Caki2 (cell line): ENCODE results near the gene PARVG. TPM values are rescaled to one million over a fixed set of nuclear protein-coding genes. Genes with fewer than 3 reads are reported as not detected.
"Not testable (repeated sequence)": the region's sequence is repeated elsewhere in the genome, so short reads cannot be mapped to it uniquely, and the experiment has no call there.

Experiments
- DNase-seq: peaks from one replicate; pipeline ENCODE4 v3.0.0-alpha.2; 2015; ENCODE audit warnings: low read depth
- in situ Hi-C: cut with HindIII; loops from 2 replicates; pipeline ENCODE4 v1.10.0; 2016; ENCODE audit warnings: low sequenced_read_pairs, low pct_unique_long_range_greater_than_20kb, mixed read lengths
- total RNA-seq: library from RNA; depleted of rRNA; stranded (reverse); fragments of >200 nt; shearing (Covaris generic); gene quantifications from 2 replicates; pipeline ENCODE4 v1.2.3, GENCODE V29; 2014; ENCODE audit warnings: low replicate concordance

The PARVG gene
- total RNA-seq, 1 experiment from 2014 or later, result not detected

DNA sequence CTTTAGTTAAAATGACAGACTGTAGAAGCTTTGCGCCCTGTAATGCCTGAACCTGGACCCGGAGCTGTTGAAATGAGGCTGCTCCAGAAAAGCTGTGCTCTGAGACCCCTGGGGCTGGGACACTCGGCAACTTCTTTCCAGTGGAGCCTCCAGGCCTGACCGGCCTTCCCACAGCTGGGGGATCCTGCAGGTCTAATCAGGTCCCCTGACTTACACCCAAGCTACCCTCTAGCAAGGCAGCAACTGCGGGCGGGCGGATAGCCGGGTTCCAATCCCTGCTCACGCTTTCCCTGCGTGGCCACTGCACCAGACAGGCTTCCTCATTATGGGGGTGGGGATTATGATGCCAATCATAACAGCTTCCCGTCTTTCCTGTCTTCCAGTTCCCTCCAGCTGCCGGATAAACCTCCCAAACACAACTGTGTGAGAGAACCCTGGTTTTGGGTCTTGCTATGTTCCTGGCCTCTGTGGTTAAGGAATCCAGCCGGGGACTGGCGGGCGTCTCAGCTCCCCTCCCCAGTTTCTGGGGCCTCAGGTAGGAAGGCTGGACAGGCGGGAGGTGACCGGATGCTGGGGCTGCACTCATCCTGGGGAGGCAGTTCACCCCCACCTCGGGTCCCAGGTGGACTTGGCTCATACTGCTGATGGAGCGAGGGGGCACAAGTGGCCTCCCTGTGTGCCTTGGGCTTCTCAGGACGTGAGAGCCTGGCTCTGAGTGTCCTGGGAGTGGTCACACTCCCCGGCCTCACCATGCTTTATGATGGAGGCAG, 38.6 kb downstream of the PARVG start:
- in situ Hi-C loops, result no loop called here
- no peak for DNase-seq

DNA sequence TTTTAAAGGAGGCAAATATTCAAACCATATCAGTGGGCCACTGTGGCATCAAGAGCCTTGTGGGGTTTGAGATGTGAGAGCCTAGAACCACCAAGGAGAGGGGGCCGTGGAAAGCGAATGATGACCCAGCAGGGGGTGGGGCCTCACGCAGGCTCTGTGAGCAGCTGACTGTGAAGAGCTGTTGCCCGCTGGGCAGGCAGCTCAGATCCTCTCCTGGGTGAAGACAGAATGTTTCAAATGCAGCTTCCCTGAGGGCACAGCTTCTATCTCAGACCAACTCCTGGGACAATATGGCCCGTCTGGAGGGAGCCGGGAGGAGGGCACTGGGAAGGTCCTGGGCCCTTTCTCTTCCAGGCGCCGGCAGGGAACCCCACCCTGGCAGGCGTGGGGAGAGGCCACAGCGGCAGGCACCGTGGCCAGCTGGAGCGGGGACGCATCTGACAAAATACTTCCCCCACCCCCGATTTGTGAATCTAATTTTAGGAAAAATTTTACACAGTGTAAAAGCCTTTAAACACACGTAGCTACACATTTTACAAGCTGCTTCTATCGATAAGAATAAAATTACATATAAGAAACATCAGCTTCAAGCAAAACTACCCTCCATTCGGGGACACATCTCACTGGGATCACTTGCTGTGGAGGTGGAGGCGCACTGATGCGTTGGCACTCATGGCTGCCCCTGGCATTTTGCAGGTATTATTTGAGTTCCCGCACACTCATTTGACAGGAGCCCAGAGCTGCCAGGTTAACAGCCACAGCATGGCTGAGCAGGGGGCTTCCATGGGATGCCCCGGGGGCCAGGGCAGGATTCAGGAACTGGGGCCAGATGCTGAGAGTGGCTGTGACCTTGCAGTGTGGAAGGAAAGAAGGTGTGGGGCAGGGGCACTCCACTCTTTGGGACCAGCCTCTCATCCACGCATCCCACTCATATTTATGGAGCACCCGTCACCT, 40.3 kb downstream of the PARVG start:
- in situ Hi-C loops, result no loop called here
- no peak for DNase-seq

DNA sequence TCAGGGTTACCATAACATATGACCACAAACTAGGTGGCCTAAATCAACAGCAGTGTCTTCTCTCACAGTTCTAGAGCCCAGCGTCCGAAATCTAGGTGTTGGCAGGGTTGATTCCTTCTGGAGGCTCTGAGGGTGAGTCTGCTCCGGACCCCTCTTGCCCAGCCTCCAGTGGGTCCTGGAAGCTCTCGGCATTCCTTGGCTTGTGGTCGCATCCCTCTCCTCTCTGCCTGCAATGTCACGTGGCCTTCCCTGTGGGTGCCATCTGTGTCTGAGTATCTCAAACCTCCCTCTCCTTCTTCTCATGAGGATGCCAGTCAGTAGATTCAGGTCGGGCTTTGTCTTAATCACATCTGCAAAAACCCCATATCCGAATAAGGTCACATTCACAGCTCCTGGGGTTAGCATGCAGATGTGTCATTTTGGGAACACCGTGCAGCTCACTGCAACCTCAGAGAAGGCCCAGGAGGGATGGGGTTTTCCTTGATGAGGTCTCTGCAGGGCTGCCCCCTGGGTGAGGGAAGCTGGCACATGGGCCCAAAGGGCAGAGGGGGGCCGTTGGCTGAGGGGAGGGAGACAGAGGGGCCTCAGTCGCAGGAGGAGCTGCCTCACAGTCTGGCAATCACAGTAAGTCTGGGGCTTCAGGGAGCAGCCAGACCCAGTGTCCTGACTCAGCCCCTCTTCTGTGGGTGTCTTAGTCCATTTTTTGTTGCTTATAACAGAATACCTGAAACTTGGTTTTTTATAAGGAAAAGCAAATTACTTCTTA, 41.2 kb downstream of the PARVG start:
- no peak for DNase-seq
- in situ Hi-C loops, result no loop called here

DNA sequence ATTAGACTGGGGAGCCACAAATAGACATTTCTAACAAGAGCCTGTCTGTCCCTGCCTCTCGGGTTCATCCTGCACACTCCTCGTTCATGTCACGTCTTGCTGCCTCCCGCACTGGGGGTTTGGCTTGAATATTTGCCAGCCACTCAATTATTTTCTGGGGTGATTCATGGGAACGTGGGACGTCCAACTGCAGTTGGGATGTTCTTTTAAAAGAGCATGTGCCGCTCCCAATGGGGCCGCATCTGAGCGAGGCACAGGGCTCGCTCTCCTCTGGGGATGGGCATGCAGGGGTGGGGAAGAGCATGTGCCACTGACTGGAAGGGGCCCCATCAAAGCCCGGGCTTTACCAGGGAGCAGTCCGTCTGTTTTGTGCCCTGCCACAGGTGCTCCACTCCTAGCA, 43.4 kb downstream of the PARVG start:
- DNase-seq, result no peak
- in situ Hi-C loops, result no loop called here

DNA sequence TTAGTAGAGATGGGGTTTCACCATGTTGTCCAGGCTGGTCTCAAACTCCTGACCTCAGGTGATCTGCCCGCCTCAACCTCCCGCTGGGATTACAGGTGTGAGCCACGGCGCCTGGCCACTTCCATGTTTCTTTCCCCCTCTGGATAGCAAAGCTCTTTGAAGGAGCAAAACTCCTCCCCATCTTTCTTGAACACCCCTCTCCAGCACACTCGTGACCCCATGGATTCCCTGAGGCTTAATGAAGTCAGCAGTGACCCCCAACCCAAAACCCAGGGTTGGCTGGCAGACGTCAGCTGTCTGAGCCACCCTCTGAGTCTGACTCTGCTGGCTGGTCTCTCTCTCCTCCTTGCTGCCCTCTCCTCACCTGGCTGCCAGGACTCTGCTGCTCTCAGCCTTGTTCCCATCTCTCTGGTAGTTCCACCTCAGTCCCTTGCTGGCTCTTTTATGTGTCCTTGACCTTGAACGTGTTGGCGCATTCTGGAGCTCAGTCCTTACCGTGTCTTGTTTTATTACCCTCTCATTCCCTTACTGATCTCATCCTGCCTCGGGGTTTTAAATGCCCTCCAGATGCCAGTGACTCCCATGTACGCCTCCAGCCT, 44.5 kb downstream of the PARVG start:
- in situ Hi-C loops, result no loop called here
- DNase-seq, result no peak

DNA sequence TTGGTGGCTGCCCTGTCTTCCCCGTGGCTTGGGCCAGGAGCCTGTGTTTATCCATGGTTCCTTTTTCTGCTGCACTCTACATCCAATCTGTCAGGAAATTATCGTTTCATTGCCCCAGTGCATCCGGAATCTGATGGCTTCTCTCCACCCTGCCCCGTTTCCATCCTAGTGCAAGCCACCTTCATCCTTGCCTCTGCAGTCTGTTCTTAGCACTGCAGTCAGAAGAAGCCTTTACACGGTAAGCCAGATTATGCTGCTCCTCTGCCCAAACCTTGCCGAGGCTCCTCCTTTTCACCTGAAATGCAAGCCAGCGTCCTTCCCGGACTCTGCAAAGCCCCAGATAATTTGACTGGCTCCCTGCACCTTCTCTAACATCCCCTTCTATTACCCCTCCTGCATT, 45.1 kb downstream of the PARVG start:
- in situ Hi-C loops, result no loop called here
- no peak for DNase-seq

DNA sequence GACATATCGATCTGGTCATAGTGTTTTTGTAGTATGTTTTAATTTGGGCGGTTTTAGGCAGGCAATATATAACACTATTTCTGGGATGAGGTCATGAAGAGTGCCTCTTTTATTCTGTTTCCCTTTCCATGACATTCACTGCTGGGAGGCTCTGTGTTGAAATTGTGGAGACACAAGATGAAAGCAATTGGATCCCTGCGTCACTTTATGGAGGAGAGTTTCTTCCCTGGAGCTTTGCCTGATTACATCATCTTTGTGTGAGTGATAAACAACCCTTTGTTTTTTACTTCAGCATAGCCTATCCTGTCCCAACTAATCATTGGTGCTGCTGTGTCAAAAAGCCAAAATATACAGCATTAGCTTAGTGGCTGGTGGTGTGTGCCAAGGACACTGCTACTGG, 48.6 kb downstream of the PARVG start:
- in situ Hi-C loops, result no loop called here
- DNase-seq, result no peak

DNA sequence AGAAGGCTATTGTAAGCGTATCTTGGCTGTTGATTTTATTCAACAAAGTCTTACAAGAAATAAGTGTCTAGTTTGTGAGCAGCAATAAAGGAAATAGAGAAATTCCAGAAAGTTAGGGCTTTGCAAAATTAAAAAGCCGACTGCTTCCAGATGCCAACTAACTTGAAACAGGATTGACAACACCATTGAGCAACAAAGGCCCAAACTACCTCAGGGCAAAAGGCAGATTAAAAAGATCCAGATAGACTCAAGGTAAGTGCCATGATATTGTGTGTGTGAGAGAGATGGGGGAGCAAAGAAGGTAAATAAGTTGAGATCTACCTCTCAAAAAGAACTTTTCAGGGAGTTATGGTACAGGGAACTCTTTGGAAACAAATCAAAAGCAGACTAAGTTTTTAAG, 49.1 kb downstream of the PARVG start:
- DNase-seq, result no peak
- in situ Hi-C loops, result no loop called here

DNA sequence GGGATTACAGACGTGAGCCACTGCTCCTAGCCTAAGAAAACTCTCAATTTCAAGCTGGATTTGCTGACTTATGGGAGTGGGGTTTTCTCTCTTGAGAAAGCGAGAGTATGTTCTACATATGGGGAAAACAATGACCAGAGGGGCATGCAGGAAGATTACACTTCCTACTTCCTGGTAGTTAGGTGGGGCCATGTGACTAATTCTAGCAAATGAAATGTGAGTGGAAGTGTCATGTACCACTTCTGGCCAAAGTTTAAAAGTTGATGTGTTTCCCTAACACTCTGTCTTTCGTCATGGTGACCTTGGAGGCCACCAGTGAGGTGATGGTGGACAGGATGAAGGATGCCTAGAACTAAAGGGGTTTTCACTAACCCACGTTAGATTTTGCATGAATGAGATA, 50.5 kb downstream of the PARVG start:
- no peak for DNase-seq
- in situ Hi-C loops, result no loop called here

DNA sequence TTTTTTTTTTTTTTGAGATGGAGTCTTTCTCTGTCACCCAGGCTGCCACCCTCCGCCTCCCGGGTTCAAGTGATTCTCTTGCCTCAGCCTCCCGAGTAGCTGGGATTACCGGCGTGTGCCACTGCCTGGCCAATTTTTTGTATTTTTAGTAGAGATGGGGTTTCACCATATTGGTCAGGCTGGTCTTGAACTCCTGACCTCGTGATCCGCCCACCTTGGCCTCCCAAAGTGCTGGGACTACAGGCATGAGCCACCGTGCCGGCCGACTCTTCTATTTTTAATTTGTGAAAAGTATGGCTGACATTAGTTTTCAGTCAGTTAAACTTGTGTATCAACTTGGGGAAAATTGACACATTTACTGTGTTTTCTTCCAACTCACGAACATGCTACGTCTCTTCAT, 53.6 kb downstream of the PARVG start:
- DNase-seq, in situ Hi-C loops: not testable (repeated sequence)

DNA sequence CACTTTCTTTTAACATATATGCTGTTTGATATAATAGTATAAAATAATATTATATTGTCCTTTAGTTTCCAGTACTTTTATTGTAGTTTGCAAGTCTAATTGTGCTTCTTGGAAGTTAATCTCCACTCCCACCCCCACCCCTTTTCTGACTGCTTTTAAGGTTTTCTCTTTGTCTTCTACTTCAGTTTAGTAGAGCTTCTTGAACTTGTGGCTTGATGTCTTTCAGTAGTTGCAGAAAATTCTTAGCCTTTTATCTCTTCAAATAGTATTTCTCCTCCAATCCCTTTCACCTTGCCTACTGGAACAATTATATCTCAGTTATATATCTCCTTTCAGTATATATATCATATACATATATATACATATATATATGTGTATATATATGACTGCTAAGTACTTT, 56.6 kb downstream of the PARVG start:
- in situ Hi-C loops, result no loop called here
- no peak for DNase-seq

DNA sequence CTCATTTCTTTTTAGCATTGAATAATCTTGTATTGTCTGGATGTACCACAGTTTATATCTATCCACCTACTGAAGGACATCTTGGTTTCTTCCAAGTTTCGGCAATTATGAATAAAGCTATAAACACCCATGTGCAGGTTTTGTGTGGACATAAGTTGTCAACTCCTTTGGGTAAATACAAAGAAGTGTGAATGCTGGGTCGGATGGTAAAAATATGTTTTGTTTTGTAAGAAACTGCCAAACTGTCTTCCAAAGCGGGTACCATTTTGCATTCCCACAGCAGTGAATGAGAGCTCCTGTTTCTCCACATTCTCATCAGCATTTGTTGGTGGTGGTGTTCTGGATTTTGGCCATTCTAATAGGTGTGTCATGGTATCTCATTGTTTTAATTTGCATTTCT, 60.4 kb downstream of the PARVG start:
- in situ Hi-C loops, DNase-seq: not testable (repeated sequence)

DNA sequence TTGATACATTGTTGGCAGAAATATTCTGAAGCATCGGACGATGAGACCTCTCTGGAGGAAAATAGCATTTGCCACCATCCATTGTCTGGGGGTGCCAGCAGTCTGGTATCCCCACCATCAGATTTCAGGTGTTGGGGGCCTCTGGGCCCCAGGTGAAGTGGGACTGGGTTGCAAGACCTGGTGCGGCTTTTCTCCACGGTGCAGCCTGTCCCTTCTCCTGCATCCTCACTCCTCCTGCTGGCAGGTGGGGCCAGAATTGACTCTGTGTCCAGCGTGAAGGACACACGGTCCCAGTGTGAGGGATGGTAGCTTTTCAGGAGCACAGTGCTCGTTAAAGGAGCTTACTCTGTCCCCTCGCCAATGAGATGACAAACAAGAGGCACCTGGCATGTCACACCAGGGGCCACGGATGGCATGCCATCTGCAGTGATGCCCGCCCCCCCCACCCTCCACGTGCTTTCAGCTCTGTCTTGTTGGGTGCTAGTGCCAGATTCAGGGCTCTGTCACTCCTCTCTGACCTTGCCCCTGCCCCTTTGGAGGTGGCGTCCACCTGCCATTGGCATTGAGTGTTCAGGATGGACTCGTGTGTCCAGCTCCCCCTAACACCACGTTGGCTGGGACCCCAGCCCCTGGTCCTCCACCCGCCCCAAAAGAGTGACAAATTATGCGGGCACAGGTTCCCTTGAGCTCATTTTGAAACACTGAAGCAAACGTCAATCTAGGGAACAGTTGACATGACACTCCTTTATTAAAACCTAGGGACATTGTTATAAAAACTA, 62.4 kb downstream of the PARVG start:
- no peak for DNase-seq
- in situ Hi-C loops, result no loop called here

DNA sequence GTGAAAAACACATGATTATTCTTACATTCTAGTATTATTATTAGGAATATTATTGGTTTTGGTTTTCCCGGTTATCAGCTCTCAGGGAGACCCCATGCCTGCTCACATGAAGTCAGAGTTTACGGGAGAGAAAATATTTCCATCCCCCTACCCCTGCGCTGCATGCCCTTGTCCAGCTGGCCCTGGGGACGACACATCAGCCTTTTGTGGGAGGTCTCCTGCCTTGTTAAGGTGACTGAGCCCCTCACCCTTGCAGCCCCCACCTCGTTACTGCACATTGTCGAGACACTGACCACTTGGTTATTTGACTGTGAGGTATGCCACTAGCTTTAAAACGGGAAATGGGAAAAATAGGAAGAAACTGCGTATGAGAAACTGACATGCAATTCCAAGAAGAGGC, 63.0 kb downstream of the PARVG start:
- in situ Hi-C loops, result no loop called here

DNA sequence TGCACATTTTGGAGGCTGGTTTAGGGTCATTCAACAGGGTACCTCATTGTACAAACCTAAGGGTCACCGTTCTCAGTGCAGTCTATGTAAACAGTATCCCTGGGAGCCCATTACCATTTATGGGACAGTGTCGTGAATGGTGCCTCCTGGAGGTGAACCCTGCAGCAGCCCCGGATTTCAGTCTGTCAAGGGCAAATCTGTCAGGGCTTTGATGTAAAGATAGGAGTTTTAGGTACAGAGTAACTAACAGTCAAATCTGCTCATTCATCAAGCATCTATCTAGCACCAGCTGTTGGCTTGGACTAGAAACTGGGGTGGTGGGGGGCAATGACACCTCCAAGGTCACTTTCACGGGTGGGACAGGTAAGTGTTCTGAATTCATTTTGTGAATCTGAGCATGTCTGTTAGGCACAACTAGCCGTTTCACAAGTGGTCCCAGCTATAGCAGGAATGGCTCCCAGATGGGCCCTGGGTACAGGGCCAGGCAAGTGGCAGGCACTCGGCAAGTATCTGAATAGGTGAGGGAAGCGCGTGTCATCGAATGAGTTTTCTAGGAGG, 63.6 kb downstream of the PARVG start:
- DNase-seq, result no peak
- in situ Hi-C loops, result no loop called here

More for the DNA sequence above, 63.0 kb downstream of the PARVG start:
- no peak for DNase-seq

DNA sequence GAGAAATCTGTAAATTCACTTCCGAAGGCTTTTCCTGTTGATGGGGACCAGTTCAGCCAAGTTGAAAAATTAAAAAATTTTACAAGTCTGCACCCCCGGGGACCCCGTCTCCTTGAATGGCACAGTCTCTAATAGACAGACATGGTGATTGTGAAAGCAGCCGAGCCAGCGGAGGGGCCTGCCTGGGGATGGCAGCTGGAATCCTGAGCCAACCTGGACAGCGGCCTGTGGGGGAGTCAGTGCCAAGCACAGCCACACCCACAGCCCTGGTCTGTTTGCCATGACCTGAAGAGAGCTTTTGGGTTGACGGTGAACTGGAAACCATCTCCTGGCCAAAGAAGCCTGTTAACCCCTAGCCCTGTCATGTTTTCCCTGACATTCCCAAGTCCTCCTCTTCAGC, 64.7 kb downstream of the PARVG start:
- in situ Hi-C loops, result no loop called here
- DNase-seq, result no peak

DNA sequence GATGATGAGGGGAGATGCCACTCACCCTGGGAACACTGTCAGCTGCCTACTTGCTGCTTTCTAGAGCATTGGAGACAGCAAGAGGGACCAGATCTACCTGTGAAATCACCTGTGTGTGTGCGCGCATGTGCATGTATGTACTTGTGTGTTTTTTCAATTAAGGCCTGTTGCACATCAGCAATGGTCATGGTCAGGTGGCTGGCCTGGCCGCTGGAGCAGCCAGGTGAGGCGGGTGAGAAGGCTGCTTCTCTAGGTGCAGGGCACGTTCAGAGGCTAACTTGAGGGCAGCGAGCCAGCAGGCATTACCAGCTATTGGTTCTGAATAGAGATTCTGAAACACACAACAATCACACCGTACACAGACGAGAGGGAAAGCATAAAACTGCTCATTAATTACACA, 65.1 kb downstream of the PARVG start:
- in situ Hi-C loops, result no loop called here
- DNase-seq, result no peak
